A673 (cell line): Measurements from ENCODE around the gene COA8. TPM values are rescaled to one million over a fixed set of nuclear protein-coding genes. Genes with fewer than 3 reads are reported as not detected.

Experiments
- BruUV-seq: library from RNA; stranded (reverse); fragments of 400-500 nt; replicated peaks from 2 replicates; lab custom pipeline; 2021; lab: Mats Ljungman, UMichigan
- CTCF ChIA-PET: fragments of 300-600 bp; sonication (Branson Sonifier 250); formaldehyde crosslinking; loops from one replicate; lab custom pipeline; 2022; ENCODE audit warnings: antibody characterized with exemption; lab: Charles Lee
- POLR2A ChIA-PET: fragments of 300-600 bp; sonication (Branson Sonifier 250); formaldehyde crosslinking; loops from one replicate; lab custom pipeline; 2022; ENCODE audit warnings: antibody characterized with exemption; ENCODE audit not compliant: low non-redundant PET; lab: Charles Lee
- DNase-seq: peaks from one replicate; pipeline ENCODE4 v3.0.0-alpha.2; 2015; ENCODE audit warnings: low spot score
- H3K27ac ChIP-seq: fragments of 200-600 bp; sonication (generic); 2 replicates; pipeline ENCODE4 v1.5.1; 2016; ENCODE audit warnings: mixed run types, low read depth, mild to moderate bottlenecking, mixed read lengths, antibody characterized with exemption, low read length; ENCODE audit not compliant: poor library complexity, severe bottlenecking
- H3K27me3 ChIP-seq: fragments of 200-600 bp; sonication (generic); replicated peaks from 2 replicates; pipeline ENCODE4 v1.6.1; 2017; ENCODE audit warnings: mixed run types, low read depth, mild to moderate bottlenecking, mixed read lengths, antibody characterized with exemption, low read length; ENCODE audit not compliant: insufficient read depth, poor library complexity
- H3K36me3 ChIP-seq: fragments of 200-600 bp; sonication (generic); 2 replicates; pipeline ENCODE4 v1.6.1; 2016; ENCODE audit warnings: mixed run types, mild to moderate bottlenecking, mixed read lengths, antibody characterized with exemption, low read length; ENCODE audit not compliant: insufficient read depth, poor library complexity, severe bottlenecking
- H3K4me1 ChIP-seq: fragments of 200-600 bp; sonication (generic); 2 replicates; pipeline ENCODE4 v1.6.1; 2017; ENCODE audit warnings: mixed run types, mild to moderate bottlenecking, mixed read lengths, antibody characterized with exemption, low read length; ENCODE audit not compliant: insufficient read depth, poor library complexity, severe bottlenecking
- H3K4me3 ChIP-seq: fragments of 200-600 bp; sonication (generic); 2 replicates; pipeline ENCODE4 v1.5.1; 2016; ENCODE audit warnings: low read depth, mixed run types, mild to moderate bottlenecking, mixed read lengths, low read length; ENCODE audit not compliant: poor library complexity, severe bottlenecking
- H3K9me3 ChIP-seq: fragments of 200-600 bp; sonication (generic); 2 replicates; pipeline ENCODE4 v1.6.1; 2016; ENCODE audit warnings: mixed run types, low read depth, mild to moderate bottlenecking, mixed read lengths, antibody characterized with exemption, low read length; ENCODE audit not compliant: poor library complexity, severe bottlenecking
- EZH2 ChIP-seq: fragments of 200-600 bp; sonication (generic); IDR thresholded peaks from 2 replicates; pipeline ENCODE4 v1.6.1; 2017; ENCODE audit warnings: borderline replicate concordance, low read depth, mild to moderate bottlenecking, mixed read lengths, antibody characterized with exemption, low read length; ENCODE audit not compliant: poor library complexity, severe bottlenecking
- intact Hi-C: fragments of 100-400 bp; cut with micrococcal nuclease; formaldehyde crosslinking; loops from one replicate; pipeline ENCODE4 v1.10.0; 2022; ENCODE audit not compliant: unreplicated experiment
- total RNA-seq: library from RNA; stranded (reverse); gene quantifications from 2 replicates; pipeline ENCODE4 v1.2.3, GENCODE V29; 2021
- TF ChIP-seq, protein P1 (sequence below): fragments of 300-800, 200-600 bp; sonication (generic); conservative IDR thresholded peaks from 2 replicates; pipeline ENCODE4 v1.5.1; 2017; ENCODE audit warnings: low read depth, mild to moderate bottlenecking, antibody characterized with exemption, low read length, moderate library complexity, mixed read lengths

COA8 gene
- total RNA-seq, 1 experiment from 2014 or later, result 51.0 TPM

DNA sequence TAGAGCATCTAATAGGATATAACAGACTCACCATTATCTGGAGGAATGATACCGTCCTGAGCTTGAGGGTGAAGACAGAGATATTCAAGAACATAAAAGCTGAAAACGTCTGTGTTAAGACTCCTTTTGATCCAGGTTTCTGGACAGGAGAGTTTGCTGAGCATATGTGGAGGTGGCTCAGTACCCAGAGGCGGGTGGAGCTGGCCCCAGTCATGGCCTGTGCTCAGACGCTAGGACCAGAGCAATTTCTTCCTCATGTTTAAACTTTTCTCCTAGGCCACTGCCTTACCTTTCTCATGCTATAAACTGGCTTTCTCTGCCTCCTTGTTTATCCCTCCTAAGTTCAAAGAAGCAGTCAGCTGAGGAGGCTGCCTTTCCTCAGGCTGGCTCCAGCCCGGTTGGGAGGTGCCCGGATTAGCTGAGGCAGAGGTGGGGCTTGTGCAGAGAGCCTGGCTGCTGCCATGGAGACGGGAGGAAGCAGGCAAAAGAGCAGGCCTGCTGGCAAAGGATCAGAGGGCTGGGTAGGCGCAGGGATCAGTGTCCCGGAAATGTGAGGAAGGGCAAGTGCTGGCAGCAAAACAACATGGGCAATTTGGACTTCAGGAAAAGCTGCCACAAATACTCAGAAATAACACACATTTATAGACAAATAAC lies 13.7 kb downstream of the COA8 start:
- Histone ChIP-seq H3K27me3 (no peaks in the 10 kb centered on the region), H3K4me3 (no peak overlapping the region), H3K27ac (no peak overlapping the region), H3K9me3 (no peaks in the 10 kb centered on the region), H3K4me1 (peaks cover 14% of the 10 kb centered on the region), H3K36me3 (peaks cover 15% of the 10 kb centered on the region)
- TF ChIP-seq EZH2, result no peak
- TF ChIP-seq, protein P1, sequence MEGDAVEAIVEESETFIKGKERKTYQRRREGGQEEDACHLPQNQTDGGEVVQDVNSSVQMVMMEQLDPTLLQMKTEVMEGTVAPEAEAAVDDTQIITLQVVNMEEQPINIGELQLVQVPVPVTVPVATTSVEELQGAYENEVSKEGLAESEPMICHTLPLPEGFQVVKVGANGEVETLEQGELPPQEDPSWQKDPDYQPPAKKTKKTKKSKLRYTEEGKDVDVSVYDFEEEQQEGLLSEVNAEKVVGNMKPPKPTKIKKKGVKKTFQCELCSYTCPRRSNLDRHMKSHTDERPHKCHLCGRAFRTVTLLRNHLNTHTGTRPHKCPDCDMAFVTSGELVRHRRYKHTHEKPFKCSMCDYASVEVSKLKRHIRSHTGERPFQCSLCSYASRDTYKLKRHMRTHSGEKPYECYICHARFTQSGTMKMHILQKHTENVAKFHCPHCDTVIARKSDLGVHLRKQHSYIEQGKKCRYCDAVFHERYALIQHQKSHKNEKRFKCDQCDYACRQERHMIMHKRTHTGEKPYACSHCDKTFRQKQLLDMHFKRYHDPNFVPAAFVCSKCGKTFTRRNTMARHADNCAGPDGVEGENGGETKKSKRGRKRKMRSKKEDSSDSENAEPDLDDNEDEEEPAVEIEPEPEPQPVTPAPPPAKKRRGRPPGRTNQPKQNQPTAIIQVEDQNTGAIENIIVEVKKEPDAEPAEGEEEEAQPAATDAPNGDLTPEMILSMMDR, result no peak
- CTCF ChIA-PET, result no interaction called here
- POLR2A ChIA-PET, result no interaction called here
- intact Hi-C loops, result loop anchor here (10.0 kb wide), 1 partner anchor 408 kb away; no protein-coding TSS in a partner anchor
- DNase-seq, result peak; percentile 93
- BruUV-seq, result no TSS peak

DNA sequence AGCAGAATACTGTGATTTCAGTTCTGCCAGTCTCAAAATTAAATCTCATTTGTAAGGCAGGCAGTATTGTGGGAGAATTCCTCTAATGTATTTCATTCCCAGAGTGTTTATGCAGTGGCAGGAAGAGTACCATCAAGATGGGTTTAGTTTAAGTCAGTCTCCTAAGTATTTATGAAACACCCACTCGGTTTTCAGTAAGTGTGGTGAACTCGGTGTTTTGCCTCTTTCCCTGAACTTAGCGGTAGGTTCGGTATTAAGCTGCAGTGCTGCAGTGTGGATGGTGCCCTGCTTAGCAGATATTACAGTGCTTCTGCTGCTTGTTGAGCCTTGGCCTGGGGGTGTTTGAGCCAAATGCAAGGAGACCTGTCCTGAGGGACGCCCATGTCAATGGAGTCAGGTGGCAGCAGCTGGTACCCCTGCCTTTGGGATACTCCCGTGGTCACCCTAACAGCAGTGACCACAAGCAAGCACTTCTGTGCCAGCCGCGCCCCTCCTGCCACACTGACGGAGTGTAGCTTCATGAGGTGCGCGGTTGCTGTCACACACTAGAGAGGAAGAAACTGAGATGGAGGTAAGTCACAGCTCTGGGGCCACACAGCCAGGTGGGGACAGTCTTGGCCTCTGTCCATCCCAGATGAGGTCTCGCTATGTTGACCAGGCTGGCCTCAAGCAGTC lies 15.8 kb downstream of the COA8 start:
- Histone ChIP-seq H3K4me1 (peaks cover 14% of the 10 kb centered on the region), H3K36me3 (peaks cover 14% of the 10 kb centered on the region), H3K9me3 (no peaks in the 10 kb centered on the region), H3K27ac (no peak overlapping the region), H3K4me3 (no peak overlapping the region), H3K27me3 (no peaks in the 10 kb centered on the region)
- BruUV-seq, result no TSS peak
- ChIA-PET POLR2A (no interaction called here), CTCF (no interaction called here)
- intact Hi-C loops, result loop anchor here (10.0 kb wide), 1 partner anchor 406 kb away; no protein-coding TSS in a partner anchor
- TF ChIP-seq, protein P1, result no peak
- no peak for TF ChIP-seq EZH2
- no peak for DNase-seq

DNA sequence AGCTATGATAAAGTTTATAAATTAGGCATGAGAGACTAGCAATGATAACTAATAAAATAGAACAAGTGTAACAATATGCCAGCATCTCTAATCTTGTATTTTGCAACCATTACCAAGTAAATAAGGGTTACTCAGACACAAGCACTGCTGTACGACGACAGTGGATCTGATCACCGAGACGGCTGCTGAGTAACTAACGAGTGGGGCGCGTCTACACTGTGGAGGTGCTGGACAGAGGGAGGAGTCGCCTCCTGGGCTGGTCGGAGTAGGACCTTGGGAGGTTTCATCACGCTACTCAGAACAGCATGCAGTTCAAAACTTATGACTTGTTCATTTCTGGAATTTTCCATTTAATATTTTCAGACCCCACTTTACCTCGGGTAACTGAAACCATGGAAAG lies 18.4 kb downstream of the COA8 start:
- Histone ChIP-seq H3K27me3 (no peaks in the 10 kb centered on the region), H3K9me3 (no peaks in the 10 kb centered on the region), H3K4me1 (peaks cover 11% of the 10 kb centered on the region), H3K36me3 (no peaks in the 10 kb centered on the region), H3K27ac (no peak overlapping the region), H3K4me3 (no peak overlapping the region)
- no peak for DNase-seq
- TF ChIP-seq, protein P1, result no peak
- TF ChIP-seq EZH2, result no peak
- ChIA-PET CTCF (no interaction called here), POLR2A (no interaction called here)
- no TSS peak for BruUV-seq
- intact Hi-C loops, result no loop called here
